Activated CD4-positive, alpha-beta T cell treated with anti-CD3 and anti-CD28 coated beads, Interleukin-2, amount 50 U/mL, for 1 hour (primary cell): ENCODE results near the gene SLC27A2.

Source experiments
- DNase-seq: peaks from one replicate; pipeline ENCODE4 v3.0.0-alpha.2; 2020

Gene SLC27A2

DNA sequence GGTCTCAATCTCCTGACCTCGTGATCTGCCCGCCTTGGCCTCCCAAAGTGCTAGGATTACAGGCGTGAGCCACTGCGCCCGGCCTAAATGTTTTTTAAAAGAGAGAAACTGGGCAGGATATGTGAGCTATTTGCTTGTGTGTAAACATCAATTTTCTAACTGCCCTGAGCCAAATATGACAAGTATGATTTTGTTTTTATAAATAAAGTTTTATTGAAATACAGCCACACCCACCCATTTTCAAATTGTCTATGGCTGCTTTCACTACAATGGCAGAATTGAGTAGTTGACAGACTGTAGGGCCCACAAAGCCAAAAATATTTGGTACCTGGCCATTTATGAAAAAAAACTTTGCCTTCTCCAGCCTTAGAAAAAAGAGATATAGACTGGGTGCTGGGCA is 99.4 kb downstream of the SLC27A2 start:
- DNase-seq: no peak
